Kidney (tissue), 14 donors: Measurements from ENCODE around the gene HSDL1. TPM values are rescaled to one million over a fixed set of nuclear protein-coding genes. Genes with fewer than 3 reads are reported as not detected.

Source experiments
- DNase-seq, 5 donors: peaks; one replicate each; pipeline ENCODE4 v3.0.0-alpha.2; 2013 to 2020
- FAIRE-seq: peaks from 2 replicates; lab custom pipeline; 2012; peaks lifted over from hg19 to GRCh38; lab: Jason Lieb, UNC
- H3K27ac ChIP-seq, 2 donors: one replicate each; pipeline ENCODE4 v1.7.0; 2013; ENCODE audit warnings: low read depth in 2 of 2, low read length in 2 of 2, inconsistent platforms in 1 of 2
- H3K27me3 ChIP-seq: one replicate; pipeline ENCODE4 v1.7.1; 2013; ENCODE audit warnings: low read length, inconsistent platforms; ENCODE audit not compliant: control insufficient read depth, insufficient read depth
- H3K36me3 ChIP-seq, 3 donors: one replicate each; pipeline versions ENCODE4 v1.7.0 to v1.7.1; 2013; ENCODE audit warnings: low read length in 3 of 3, control low read depth in 1 of 3, inconsistent platforms in 1 of 3; ENCODE audit not compliant: insufficient read depth in 3 of 3, control insufficient read depth in 2 of 3
- H3K4me1 ChIP-seq, 3 donors: one replicate each; pipeline versions ENCODE4 v1.7.0 to v1.7.1; 2013; ENCODE audit warnings: low read length in 3 of 3, inconsistent platforms in 1 of 3, low read depth in 1 of 3; ENCODE audit not compliant: control insufficient read depth in 2 of 3, insufficient read depth in 2 of 3
- H3K4me3 ChIP-seq, 3 donors: one replicate each; pipeline versions ENCODE4 v1.7.0 to v1.8.1; 2013; ENCODE audit warnings: low read length in 3 of 3, control low read depth in 1 of 3, inconsistent platforms in 1 of 3
- H3K9ac ChIP-seq, 3 donors: one replicate each; pipeline versions ENCODE4 v1.7.0 to v1.7.1; 2013; ENCODE audit warnings: low read length in 3 of 3, control low read depth in 1 of 3, inconsistent platforms in 1 of 3
- H3K9me3 ChIP-seq, 3 donors: one replicate each; pipeline versions ENCODE4 v1.7.0 to v1.7.1; 2013; ENCODE audit warnings: low read length in 3 of 3, control low read depth in 1 of 3, inconsistent platforms in 1 of 3; ENCODE audit not compliant: control insufficient read depth in 2 of 3, insufficient read depth in 1 of 3
- CTCF ChIP-seq: IDR thresholded peaks from 3 replicates; pipeline ENCODE4 v1.5.1; 2012; ENCODE audit warnings: mild to moderate bottlenecking, moderate library complexity, borderline replicate concordance; ENCODE audit not compliant: insufficient read depth; ENCODE audit errors: extremely low read depth
- intact Hi-C: fragments of 100-400 bp; cut with DNase I; formaldehyde crosslinking; loops from one replicate; pipeline ENCODE4 v1.11.1; 2022
- polyA plus RNA-seq: library from polyadenylated mRNA; stranded (reverse); fragments of 350-450 nt; fragmentation: Illumina TruSeq; extraction: RNeasy Lipid Tissue Mini Kit (QIAGEN cat#74804); gene quantifications from one replicate; pipeline ENCODE4 v1.2.3, GENCODE V29; 2014; ENCODE audit warnings: low read depth, low replicate concordance; ENCODE audit not compliant: insufficient read depth
- total RNA-seq: library from RNA; stranded (reverse); fragmentation: NEBNext Ultra II Directional; extraction: Animal tissue kit (Norgen Biotek cat#: 25700); gene quantifications from one replicate; pipeline ENCODE4 v1.2.1, GENCODE V29; 2021
- donor health status: control.
- donor health status: control.
- donor health status: control.
- donor health status: control.
- donor health status: control.
- donor health status: DM: yes; HTN: yes; CAD: no.
- donor health status: Normal renal cell carcinoma (clear cell type).

HSDL1 gene
- total and polyA plus RNA-seq, 2 donors from 2014 or later: 12.1 to 13.3 TPM

DNA sequence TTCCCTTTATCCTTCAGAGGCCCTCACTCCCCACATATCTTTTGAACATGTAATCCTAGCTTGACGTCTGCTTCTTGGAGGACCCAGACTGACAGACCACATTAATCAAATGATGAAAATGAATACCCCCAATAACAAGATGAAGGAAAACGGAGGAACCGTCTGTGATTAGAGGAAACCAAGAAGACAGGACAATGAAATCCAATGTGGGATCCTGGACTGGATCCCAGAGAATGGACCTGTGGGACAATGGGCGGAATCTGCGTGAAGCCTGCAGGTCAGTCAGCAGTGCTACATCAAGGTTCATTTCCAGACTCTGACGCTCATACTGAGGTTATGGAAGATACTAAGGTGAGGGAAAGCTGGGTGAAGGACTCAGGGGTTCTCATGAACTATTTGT, 64.2 kb downstream of the HSDL1 start:
- no peak for TF ChIP-seq CTCF
- intact Hi-C loops: no loop called here
- no peak overlapping the region for H3K9ac ChIP-seq

DNA sequence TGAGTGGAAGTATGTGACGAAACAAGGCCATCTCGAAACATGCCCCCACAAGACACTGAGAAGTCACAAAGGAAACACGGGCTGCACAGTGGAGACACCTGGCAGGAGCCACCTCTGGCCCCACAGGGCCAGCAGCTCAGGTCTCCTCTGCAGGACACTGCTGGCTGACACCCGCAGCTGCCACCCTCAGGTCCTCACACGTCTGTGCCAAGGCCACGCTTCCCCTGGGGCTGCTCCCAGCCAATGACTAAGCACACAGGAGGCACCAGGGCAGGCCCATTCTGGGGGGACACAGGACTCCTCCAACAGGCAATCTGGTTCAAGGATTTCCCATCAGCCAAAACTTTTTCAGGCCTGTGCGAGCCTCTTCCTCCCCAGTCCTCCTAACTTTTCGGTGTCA, 64.6 kb downstream of the HSDL1 start:
- Histone ChIP-seq H3K4me1 (no peaks in the 10 kb centered on the region), H3K27me3 (no peaks in the 10 kb centered on the region), H3K9me3 (no peaks in the 10 kb centered on the region), H3K36me3 (peaks cover 6 to 40% (median 37%) of the 10 kb centered on the region in 3 donors), H3K4me3 (no peak overlapping the region), H3K27ac (no peak overlapping the region), H3K9ac (no peak overlapping the region)
- no peak for DNase-seq
- TF ChIP-seq CTCF: no peak
- intact Hi-C loops: no loop called here
- FAIRE-seq: no peak

More for the DNA sequence above, 64.2 kb downstream of the HSDL1 start:
- Histone ChIP-seq H3K9me3 (no peaks in the 10 kb centered on the region), H3K27me3 (no peaks in the 10 kb centered on the region), H3K4me3 (no peak overlapping the region), H3K36me3 (peaks cover 6 to 40% (median 36%) of the 10 kb centered on the region in 3 donors), H3K27ac (no peak overlapping the region), H3K4me1 (no peaks in the 10 kb centered on the region)
- no peak for FAIRE-seq
- DNase-seq: no peak

DNA sequence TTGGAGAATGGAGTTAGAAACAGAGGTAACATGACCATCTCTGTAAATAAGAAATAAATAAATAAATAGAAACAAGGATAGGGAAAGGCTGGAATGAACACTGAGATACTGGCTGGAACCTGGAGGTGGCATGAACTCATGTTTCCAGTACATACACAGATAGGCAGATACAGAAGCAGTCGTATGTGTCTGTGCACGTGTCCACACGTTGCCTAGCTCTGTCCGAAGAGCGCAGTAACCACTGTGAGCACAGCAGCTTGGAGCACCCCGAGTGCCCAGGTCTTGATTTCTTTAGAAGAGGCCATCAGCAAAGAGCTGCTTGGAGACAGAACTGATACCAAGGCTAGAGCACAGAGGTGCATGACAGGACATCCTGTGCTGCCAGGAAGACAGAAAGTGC, 65.3 kb downstream of the HSDL1 start:
- Histone ChIP-seq H3K27me3 (no peaks in the 10 kb centered on the region), H3K9ac (no peak overlapping the region), H3K27ac (no peak overlapping the region), H3K4me3 (no peak overlapping the region), H3K9me3 (no peaks in the 10 kb centered on the region), H3K4me1 (no peaks in the 10 kb centered on the region), H3K36me3 (peaks cover 6 to 43% (median 43%) of the 10 kb centered on the region in 3 donors)
- TF ChIP-seq CTCF: no peak
- intact Hi-C loops: no loop called here
- FAIRE-seq: no peak
- DNase-seq: no peak

DNA sequence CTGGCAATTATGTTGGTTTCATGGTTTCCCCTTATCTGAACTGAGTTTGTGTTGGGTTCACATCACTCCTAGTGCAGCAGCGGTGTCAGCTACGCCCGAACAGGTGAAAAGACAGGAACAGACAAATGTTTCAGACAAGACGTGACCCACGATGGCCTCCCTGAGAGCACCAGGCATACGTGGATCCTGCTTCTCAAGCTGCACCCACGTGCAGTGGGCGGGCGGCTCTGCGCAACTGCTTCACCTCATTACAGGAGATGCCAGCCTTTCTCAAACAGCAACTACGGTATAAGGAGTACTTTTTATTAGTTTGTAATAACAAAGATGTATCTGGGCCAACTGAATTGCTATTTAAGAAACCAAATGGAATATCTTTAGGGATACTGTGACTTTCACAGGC, 69.6 kb downstream of the HSDL1 start:
- Histone ChIP-seq H3K9ac (no peak overlapping the region), H3K27ac (no peak overlapping the region), H3K4me1 (no peaks in the 10 kb centered on the region), H3K4me3 (no peak overlapping the region), H3K9me3 (no peaks in the 10 kb centered on the region), H3K27me3 (no peaks in the 10 kb centered on the region), H3K36me3 (peaks cover 4 to 45% (median 31%) of the 10 kb centered on the region in 3 donors)
- no peak for FAIRE-seq
- DNase-seq: no peak
- TF ChIP-seq CTCF: no peak
- intact Hi-C loops: no loop called here
